HepG2 (cell line): ENCODE measurements around the gene NTN3. TPM values are rescaled to one million over a fixed set of nuclear protein-coding genes. Genes with fewer than 3 reads are reported as not detected.

ENCODE experiments used
- BRF2 ChIP-seq: sonication (generic); formaldehyde crosslinking; IDR thresholded peaks from 2 replicates; pipeline ENCODE4 v1.8.1; 2022; ENCODE audit warnings: mild to moderate bottlenecking, missing genetic modification reagents
- CBFB ChIP-seq: sonication (generic); formaldehyde crosslinking; IDR thresholded peaks from 2 replicates; pipeline ENCODE4 v1.4.0; 2020; ENCODE audit warnings: missing genetic modification reagents
- CENPT ChIP-seq: sonication (generic); formaldehyde crosslinking; IDR thresholded peaks from 2 replicates; pipeline ENCODE4 v1.8.0; 2022; ENCODE audit warnings: low read depth, mild to moderate bottlenecking, moderate library complexity, missing genetic modification reagents
- CENPX ChIP-seq: sonication (generic); formaldehyde crosslinking; IDR thresholded peaks from 2 replicates; pipeline ENCODE4 v1.9.0; 2021; ENCODE audit warnings: mild to moderate bottlenecking, missing genetic modification reagents, moderate library complexity
- E2F2 ChIP-seq: sonication (generic); formaldehyde crosslinking; IDR thresholded peaks from 2 replicates; pipeline ENCODE4 v1.4.0; 2020; ENCODE audit warnings: missing genetic modification reagents, borderline replicate concordance
- IKZF4 ChIP-seq: sonication (generic); formaldehyde crosslinking; IDR thresholded peaks from 2 replicates; pipeline ENCODE4 v1.5.1; 2020; ENCODE audit warnings: borderline replicate concordance, mild to moderate bottlenecking, low read depth, missing genetic modification reagents; ENCODE audit errors: not compliant biosample characterization
- ISX ChIP-seq: sonication (generic); formaldehyde crosslinking; conservative IDR thresholded peaks from 2 replicates; pipeline ENCODE4 v1.5.0; 2020; ENCODE audit warnings: missing genetic modification reagents
- JDP2 ChIP-seq: sonication (generic); formaldehyde crosslinking; IDR thresholded peaks from 2 replicates; pipeline ENCODE4 v1.8.1; 2022; ENCODE audit warnings: missing genetic modification reagents, borderline replicate concordance
- KAT2B ChIP-seq: fragments of 150-350 bp; IDR thresholded peaks from 2 replicates; pipeline ENCODE4 v1.6.1; 2014; ENCODE audit warnings: low read depth, low read length, borderline replicate concordance
- KDM4B ChIP-seq: sonication (generic); formaldehyde crosslinking; IDR thresholded peaks from 2 replicates; pipeline ENCODE4 v1.4.0; 2020; ENCODE audit warnings: missing genetic modification reagents
- KLF13 ChIP-seq: sonication (generic); formaldehyde crosslinking; IDR thresholded peaks from 2 replicates; pipeline ENCODE4 v1.4.0; 2020; ENCODE audit warnings: mild to moderate bottlenecking, missing genetic modification reagents
- NCOA5 ChIP-seq: sonication (generic); formaldehyde crosslinking; IDR thresholded peaks from 2 replicates; pipeline ENCODE4 v1.4.0; 2020; ENCODE audit warnings: missing genetic modification reagents
- NFE2L1 ChIP-seq: sonication (generic); formaldehyde crosslinking; IDR thresholded peaks from 2 replicates; pipeline ENCODE4 v1.4.0; 2020; ENCODE audit warnings: missing genetic modification reagents, mild to moderate bottlenecking, borderline replicate concordance
- NR0B2 ChIP-seq: sonication (generic); formaldehyde crosslinking; IDR thresholded peaks from 2 replicates; pipeline ENCODE4 v1.4.0; 2020; ENCODE audit warnings: mild to moderate bottlenecking, missing genetic modification reagents
- ONECUT2 ChIP-seq: sonication (generic); formaldehyde crosslinking; IDR thresholded peaks from 2 replicates; pipeline ENCODE4 v1.4.0; 2020; ENCODE audit warnings: missing genetic modification reagents
- PCBP2 ChIP-seq: fragments of 200-400 bp; formaldehyde crosslinking; optimal IDR thresholded peaks from 2 replicates; pipeline ENCODE3; 2018; ENCODE audit warnings: low read length, low read depth; ENCODE audit not compliant: poor library complexity, severe bottlenecking
- PHF20 ChIP-seq: sonication (generic); formaldehyde crosslinking; IDR thresholded peaks from 2 replicates; pipeline ENCODE4 v1.5.0; 2020; ENCODE audit warnings: mild to moderate bottlenecking, missing genetic modification reagents
- U2AF2 ChIP-seq: fragments of 200-400 bp; formaldehyde crosslinking; IDR thresholded peaks from 2 replicates; pipeline ENCODE4 v1.6.1; 2017; ENCODE audit warnings: low read depth, mild to moderate bottlenecking, low read length
- ZBTB20 ChIP-seq: sonication (generic); formaldehyde crosslinking; IDR thresholded peaks from 2 replicates; pipeline ENCODE4 v1.8.1; 2023; ENCODE audit warnings: missing genetic modification reagents, low read depth, mild to moderate bottlenecking, borderline replicate concordance
- ZBTB38 ChIP-seq: sonication (generic); formaldehyde crosslinking; IDR thresholded peaks from 2 replicates; pipeline ENCODE4 v1.5.1; 2020; ENCODE audit warnings: mild to moderate bottlenecking, missing genetic modification reagents
- ZFP62 ChIP-seq: sonication (generic); formaldehyde crosslinking; IDR thresholded peaks from 2 replicates; pipeline ENCODE4 v1.4.0; 2020; ENCODE audit warnings: missing genetic modification reagents
- ZFP90 ChIP-seq: sonication (generic); formaldehyde crosslinking; IDR thresholded peaks from 2 replicates; pipeline ENCODE4 v1.8.0; 2022; ENCODE audit warnings: missing genetic modification reagents, mild to moderate bottlenecking, inconsistent platforms, borderline replicate concordance
- ZNF280B ChIP-seq: sonication (generic); formaldehyde crosslinking; IDR thresholded peaks from 2 replicates; pipeline ENCODE4 v1.5.0; 2020; ENCODE audit warnings: missing genetic modification reagents, mild to moderate bottlenecking, borderline replicate concordance
- ZNF589 ChIP-seq: sonication (generic); formaldehyde crosslinking; conservative IDR thresholded peaks from 2 replicates; pipeline ENCODE4 v1.8.0; 2022; ENCODE audit warnings: mild to moderate bottlenecking, moderate library complexity, missing genetic modification reagents
- ZNF614 ChIP-seq: IDR thresholded peaks from 2 replicates; pipeline ENCODE4 v1.6.1; 2018; ENCODE audit warnings: missing biosample characterization, missing genetic modification reagents, inconsistent platforms, borderline replicate concordance
- ZNF768 ChIP-seq: sonication (generic); formaldehyde crosslinking; IDR thresholded peaks from 2 replicates; pipeline ENCODE4 v1.4.0; 2020; ENCODE audit warnings: missing genetic modification reagents
- ZSCAN29 ChIP-seq: sonication (generic); formaldehyde crosslinking; conservative IDR thresholded peaks from 2 replicates; pipeline ENCODE4 v1.4.0; 2020; ENCODE audit warnings: mild to moderate bottlenecking, missing genetic modification reagents
- polyA plus RNA-seq, 8 experiments: library from polyadenylated mRNA; depleted of rRNA in 3 of 8; stranded (reverse) in 7 of 8; unstranded in 1 of 8; fragments of >200 nt; fragmentation: Illumina TruSeq in 4 of 8; extraction: Trizol in 4 of 8; gene quantifications; 2 replicates each; pipeline versions ENCODE4 v1.2.1 to v1.2.3, GENCODE V29; 2011 to 2016; ENCODE audit warnings: low read depth in 4 of 8, missing spikeins in 1 of 8, mixed read lengths in 1 of 8; ENCODE audit not compliant: insufficient read depth in 1 of 8
- total RNA-seq, 5 experiments: library from RNA; depleted of rRNA; stranded (reverse); fragments of >200 nt; fragmentation: Illumina TruSeq; extraction: Trizol; gene quantifications; 2 replicates each; pipeline ENCODE4 v1.2.3, GENCODE V29; 2016; ENCODE audit warnings: low read depth in 1 of 5

The NTN3 gene
- total and polyA plus RNA-seq, 2 of the 13 experiments (the other 11 are each of a cell fraction or from before 2014, with no cell fraction given): 0.09 to 0.20 TPM

GRCh38 chr16:2484898-2485508, 13.9 kb downstream of the NTN3 start (continued):
- TF ChIP-seq CENPX (CRISPR knock-in tag): no peak
- TF ChIP-seq KDM4B: no peak
- TF ChIP-seq ZNF280B: no peak
- no peak for TF ChIP-seq IKZF4 (CRISPR knock-in tag)
- no peak for TF ChIP-seq JDP2 (CRISPR knock-in tag)
- no peak for TF ChIP-seq BRF2 (CRISPR knock-in tag)
- peak; percentile 47; the same call in 1 of the 2 replicates for TF ChIP-seq PHF20 (CRISPR knock-in tag)
- TF ChIP-seq PCBP2: no peak
- TF ChIP-seq NFE2L1 (CRISPR knock-in tag): no peak
- peak; percentile 51; the same call in 1 of the 2 replicates for TF ChIP-seq CBFB
- no peak for TF ChIP-seq ZFP62 (CRISPR knock-in tag)
- peak; percentile 36; the same call in 1 of the 2 replicates for TF ChIP-seq ZBTB38 (CRISPR knock-in tag)
- TF ChIP-seq E2F2 (CRISPR knock-in tag): 0 out of 2 replicates have a peak, but pooled peaks have one; percentile 61
- TF ChIP-seq ZBTB20 (CRISPR knock-in tag): no peak
- TF ChIP-seq U2AF2: no peak
- TF ChIP-seq ISX (CRISPR knock-in tag): no peak
- peak; percentile 56; the same call in 1 of the 2 replicates for TF ChIP-seq ZFP90 (CRISPR knock-in tag)
- no peak for TF ChIP-seq CENPT (CRISPR knock-in tag)
- no peak for TF ChIP-seq KLF13 (CRISPR knock-in tag)
- no peak for TF ChIP-seq KAT2B
- TF ChIP-seq ZSCAN29 (CRISPR knock-in tag): no peak
- TF ChIP-seq ONECUT2 (CRISPR knock-in tag): peak; percentile 26; the same call in 1 of the 2 replicates
- no peak for TF ChIP-seq NCOA5 (CRISPR knock-in tag)
- TF ChIP-seq NR0B2: no peak
- TF ChIP-seq ZNF768 (CRISPR knock-in tag): no peak
- TF ChIP-seq ZNF614 (CRISPR knock-in tag): peak; percentile 65; the same call in 1 of the 2 replicates
- peak; percentile 69; the same call in 1 of the 2 replicates for TF ChIP-seq ZNF589
